Esophagus mucosa (tissue), 1 donor: Measurements from ENCODE around the gene ENAH. TPM values are rescaled to one million over a fixed set of nuclear protein-coding genes. Genes with fewer than 3 reads are reported as not detected.
"Not testable (repeated sequence)": the region's sequence is repeated elsewhere in the genome, so short reads cannot be mapped to it uniquely, and the experiment has no call there.

Source experiments
- ATAC-seq: fragments of 200-7000 bp; cut with Tn5 transposase; one replicate; pipeline ENCODE4 v1.9.1; 2020
- total RNA-seq: library from RNA; stranded (reverse); gene quantifications from one replicate; pipeline ENCODE4 v1.2.4, GENCODE V29; 2023
- donor health status: DM: yes; HTN: yes; CAD: no.

Gene ENAH
- total RNA-seq, 1 donor from 2014 or later = 41.0 TPM

GRCh38 chr1:225485226-225485625 lies 167.7 kb downstream of the ENAH start:
- no peak for ATAC-seq

- ATAC-seq = no peak
Measured at GRCh38 chr1:225484657-225485214, 168.2 kb downstream of the ENAH start.

GRCh38 chr1:225483818-225484656 lies 168.9 kb downstream of the ENAH start:
- ATAC-seq = no peak

GRCh38 chr1:225482421-225482950 lies 170.4 kb downstream of the ENAH start:
- no peak for ATAC-seq

GRCh38 chr1:225481738-225482137 lies 171.2 kb downstream of the ENAH start:
- no peak for ATAC-seq

GRCh38 chr1:225480825-225481434 lies 172.0 kb downstream of the ENAH start:
- peak; percentile 84 for ATAC-seq

GRCh38 chr1:225479996-225480720 lies 172.8 kb downstream of the ENAH start:
- ATAC-seq = no peak

GRCh38 chr1:225479341-225479740 lies 173.6 kb downstream of the ENAH start:
- ATAC-seq = no peak

GRCh38 chr1:225477296-225477911 lies 175.5 kb downstream of the ENAH start:
- no peak for ATAC-seq

GRCh38 chr1:225476538-225476988 lies 176.4 kb downstream of the ENAH start:
- ATAC-seq = no peak

GRCh38 chr1:225476100-225476511 lies 176.8 kb downstream of the ENAH start:
- ATAC-seq = no peak

- peak; percentile 92 for ATAC-seq
Measured at GRCh38 chr1:225474986-225475820, 177.7 kb downstream of the ENAH start.

- ATAC-seq = peak; percentile 4
Measured at GRCh38 chr1:225474439-225474985, 178.4 kb downstream of the ENAH start.

GRCh38 chr1:225473676-225474438 lies 179.1 kb downstream of the ENAH start:
- not testable (repeated sequence) for ATAC-seq

GRCh38 chr1:225473266-225473665 lies 179.7 kb downstream of the ENAH start:
- not testable (repeated sequence) for ATAC-seq

GRCh38 chr1:225471453-225472301 lies 181.2 kb downstream of the ENAH start:
- ATAC-seq = no peak

- ATAC-seq = no peak
Measured at GRCh38 chr1:225471109-225471452, 181.8 kb downstream of the ENAH start.

- ATAC-seq = no peak
Measured at GRCh38 chr1:225470211-225471108, 182.5 kb downstream of the ENAH start.
